GM13977 (cell line): ENCODE results near the gene GHRHR.

Source experiments
- DNase-seq: peaks from one replicate; pipeline ENCODE4 v3.0.0; 2012; ENCODE audit warnings: low spot score
- in situ Hi-C: fragments of 300-500 bp; cut with MboI; formaldehyde crosslinking; loops from one replicate; pipeline ENCODE4 v1.12.0; 2022; ENCODE audit warnings: low sequenced_read_pairs, low pct_unique_long_range_greater_than_20kb, mixed read lengths, inconsistent platforms; ENCODE audit not compliant: unreplicated experiment
- TF ChIP-seq, protein P1 (sequence below): IDR thresholded peaks from 2 replicates; pipeline ENCODE4 v1.5.1; 2012; ENCODE audit warnings: mild to moderate bottlenecking, control low read depth; ENCODE audit not compliant: insufficient read depth; ENCODE audit errors: extremely low read depth, missing control alignments

GHRHR gene

DNA sequence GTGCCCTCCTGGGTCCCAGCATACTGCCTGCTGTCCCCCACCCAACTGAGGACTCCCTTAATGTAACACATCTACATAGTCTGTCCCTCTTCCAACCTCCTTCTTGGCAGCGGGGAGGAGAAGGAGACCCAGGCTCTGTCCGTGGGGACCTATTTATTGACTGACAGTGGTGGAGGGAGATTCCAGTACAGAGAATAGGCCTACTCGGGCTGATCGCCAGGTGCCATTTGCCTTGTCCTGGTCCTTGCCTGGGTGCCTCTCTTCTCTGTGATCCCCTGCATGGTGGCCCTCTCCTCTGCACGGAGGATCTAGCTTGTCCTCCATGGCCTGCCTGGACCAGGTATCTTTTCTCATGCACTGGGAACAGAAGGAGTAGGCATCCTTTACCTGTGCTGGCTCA is 17.0 kb downstream of the GHRHR start:
- in situ Hi-C loops: loop anchor here (10.0 kb wide), 1 partner anchor 144 kb away; no protein-coding TSS in a partner anchor
- DNase-seq: no peak
- TF ChIP-seq, protein P1, sequence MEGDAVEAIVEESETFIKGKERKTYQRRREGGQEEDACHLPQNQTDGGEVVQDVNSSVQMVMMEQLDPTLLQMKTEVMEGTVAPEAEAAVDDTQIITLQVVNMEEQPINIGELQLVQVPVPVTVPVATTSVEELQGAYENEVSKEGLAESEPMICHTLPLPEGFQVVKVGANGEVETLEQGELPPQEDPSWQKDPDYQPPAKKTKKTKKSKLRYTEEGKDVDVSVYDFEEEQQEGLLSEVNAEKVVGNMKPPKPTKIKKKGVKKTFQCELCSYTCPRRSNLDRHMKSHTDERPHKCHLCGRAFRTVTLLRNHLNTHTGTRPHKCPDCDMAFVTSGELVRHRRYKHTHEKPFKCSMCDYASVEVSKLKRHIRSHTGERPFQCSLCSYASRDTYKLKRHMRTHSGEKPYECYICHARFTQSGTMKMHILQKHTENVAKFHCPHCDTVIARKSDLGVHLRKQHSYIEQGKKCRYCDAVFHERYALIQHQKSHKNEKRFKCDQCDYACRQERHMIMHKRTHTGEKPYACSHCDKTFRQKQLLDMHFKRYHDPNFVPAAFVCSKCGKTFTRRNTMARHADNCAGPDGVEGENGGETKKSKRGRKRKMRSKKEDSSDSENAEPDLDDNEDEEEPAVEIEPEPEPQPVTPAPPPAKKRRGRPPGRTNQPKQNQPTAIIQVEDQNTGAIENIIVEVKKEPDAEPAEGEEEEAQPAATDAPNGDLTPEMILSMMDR: no peak

DNA sequence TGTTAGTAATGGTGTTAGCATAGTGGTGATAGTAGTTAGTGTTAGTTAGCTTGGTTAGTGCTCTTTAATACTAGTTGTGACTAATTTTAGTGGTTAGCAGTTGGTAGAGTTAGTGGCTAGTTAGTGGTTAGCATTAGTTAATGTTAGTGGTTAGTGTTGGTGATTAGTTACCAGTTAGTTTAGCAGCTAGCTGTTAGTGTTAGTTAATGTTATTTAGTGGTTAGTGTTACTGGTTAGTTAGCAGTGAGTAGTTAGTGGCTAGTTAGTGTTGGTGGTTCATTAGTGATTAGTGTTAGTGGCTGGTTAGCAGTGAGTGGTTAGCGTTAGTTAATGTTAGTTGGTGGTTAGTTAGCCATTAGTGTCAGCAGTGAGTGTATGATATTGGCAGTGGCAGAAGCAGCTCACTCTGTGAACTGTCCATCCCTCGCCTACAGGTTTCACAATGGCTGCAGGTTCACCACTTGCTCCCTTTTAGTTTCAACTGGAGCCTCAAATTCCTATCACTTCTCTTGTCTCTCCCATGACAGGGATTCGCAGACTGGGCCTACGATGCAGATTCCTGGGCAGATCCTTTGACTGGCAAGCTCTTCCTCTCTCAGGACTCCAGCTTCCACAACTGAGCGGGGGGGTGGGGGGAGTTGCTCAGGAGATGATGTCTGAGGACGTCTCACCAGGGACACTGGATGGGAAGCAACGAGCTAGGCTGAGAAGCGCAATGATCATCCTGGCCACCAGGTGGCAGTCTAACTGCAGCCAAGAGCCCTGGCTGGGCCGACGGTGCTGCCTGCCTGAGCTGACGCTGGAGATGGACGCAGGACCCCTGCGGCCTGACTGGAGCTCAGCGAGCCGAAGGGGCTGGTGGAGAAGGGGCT is 19.5 kb downstream of the GHRHR start:
- in situ Hi-C loops: loop anchor here (10.0 kb wide), 1 partner anchor 142 kb away; no protein-coding TSS in a partner anchor
- peak; percentile 84 for DNase-seq
- TF ChIP-seq, protein P1: peak; percentile 99

DNA sequence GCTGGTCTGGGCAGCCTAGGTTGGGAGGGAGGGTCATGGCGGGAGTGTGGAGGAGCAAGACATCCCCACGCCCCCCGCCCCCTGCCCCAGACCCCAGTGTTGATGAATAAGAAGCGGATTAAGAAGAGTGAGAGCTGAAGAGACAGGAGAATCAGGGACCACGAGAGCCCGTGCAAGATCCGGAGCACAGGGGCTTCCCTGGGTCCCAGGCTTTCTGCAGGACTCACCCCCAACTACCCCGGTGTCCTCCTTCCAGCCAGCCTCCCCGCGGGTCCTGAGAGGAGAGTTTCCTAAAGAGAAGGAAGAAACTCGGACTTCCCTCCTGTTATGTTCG is 20.1 kb downstream of the GHRHR start:
- TF ChIP-seq, protein P1: no peak
- in situ Hi-C loops: loop anchor here (10.0 kb wide), 1 partner anchor 141 kb away; no protein-coding TSS in a partner anchor
- DNase-seq: no peak

DNA sequence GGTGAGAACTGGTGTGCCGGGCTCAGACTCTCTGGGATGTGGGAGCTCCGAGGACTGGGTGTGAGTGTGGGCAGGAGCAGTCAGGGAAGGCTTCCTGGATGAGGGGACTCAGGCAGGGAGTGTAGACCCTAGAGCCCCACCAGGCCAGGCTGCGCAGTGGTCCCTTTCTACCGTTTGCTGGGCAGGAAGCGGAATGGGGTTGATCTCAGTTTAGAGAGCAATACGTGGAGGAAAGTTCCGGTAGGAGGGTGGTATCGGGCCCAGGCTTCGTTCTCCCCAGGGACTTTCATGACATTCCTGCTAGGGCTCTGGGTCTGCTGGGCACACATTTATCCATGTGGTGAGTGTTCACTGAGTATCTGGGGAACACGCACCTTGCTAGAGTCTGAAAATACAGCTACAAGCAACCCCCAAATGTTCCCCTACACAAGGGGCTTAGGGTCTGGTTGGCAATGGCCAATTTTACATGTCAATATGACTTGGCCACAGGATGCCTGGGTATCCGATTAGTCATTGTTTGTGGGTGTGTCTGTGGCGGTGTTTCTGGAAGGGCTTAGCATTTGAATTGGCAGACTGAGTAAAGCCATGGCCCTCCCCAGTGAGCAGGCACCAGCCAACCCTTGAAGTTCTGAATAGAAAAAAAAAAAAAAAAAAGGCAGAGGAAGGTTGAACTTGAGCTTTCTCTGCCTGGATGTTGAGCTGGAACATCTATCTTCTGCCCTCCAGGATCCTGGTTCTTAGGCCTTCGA is 20.8 kb downstream of the GHRHR start:
- in situ Hi-C loops: loop anchor here (10.0 kb wide), 1 partner anchor 140 kb away; no protein-coding TSS in a partner anchor
- TF ChIP-seq, protein P1: no peak
- DNase-seq: no peak

DNA sequence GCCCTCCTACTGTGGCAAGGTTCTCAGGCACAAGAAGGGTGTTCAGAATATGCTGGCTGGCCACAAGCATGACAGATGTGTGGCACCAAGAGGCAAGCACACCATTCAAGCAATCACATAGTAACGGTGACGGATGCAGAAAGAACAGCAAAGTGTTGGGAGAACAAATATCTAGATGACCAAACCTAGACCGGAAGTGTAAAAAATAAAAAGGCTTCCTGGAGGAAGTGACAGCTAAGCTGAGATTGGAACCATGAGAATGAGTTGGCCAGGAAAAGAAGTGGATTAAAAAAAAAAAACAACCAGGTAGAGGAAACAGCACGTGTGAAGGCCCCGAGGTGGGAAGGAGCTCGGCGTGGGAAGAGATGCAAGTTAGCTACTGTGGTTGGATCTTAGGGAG is 22.0 kb downstream of the GHRHR start:
- TF ChIP-seq, protein P1: no peak
- in situ Hi-C loops: loop anchor here (10.0 kb wide), 1 partner anchor 139 kb away; no protein-coding TSS in a partner anchor
- no peak for DNase-seq

DNA sequence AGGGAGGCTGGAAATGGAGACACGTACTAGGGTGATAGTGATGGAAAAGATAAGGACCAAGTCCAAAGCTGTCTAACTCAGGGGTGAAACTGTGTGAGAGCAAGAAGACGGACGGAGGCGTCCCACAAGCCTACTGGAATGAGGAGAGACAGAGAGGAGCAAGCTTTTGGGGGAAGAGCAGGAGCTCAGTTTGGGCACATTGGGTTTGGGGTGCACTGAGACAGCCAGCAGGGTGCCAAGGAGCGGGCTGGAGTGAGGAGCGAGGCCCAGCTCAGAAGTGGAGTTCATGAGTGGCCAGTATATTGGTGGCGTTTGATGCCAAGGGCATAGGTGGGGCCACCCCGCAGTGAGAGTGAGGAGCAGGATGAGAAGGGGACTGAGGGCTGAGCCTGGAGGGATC is 22.6 kb downstream of the GHRHR start:
- no peak for DNase-seq
- TF ChIP-seq, protein P1: no peak
- in situ Hi-C loops: loop anchor here (10.0 kb wide), 1 partner anchor 138 kb away; no protein-coding TSS in a partner anchor
